ENCODE measurements around the gene SYNPO2.

Gene SYNPO2

GRCh38 chr4:118955515-118955914, 66.9 kb downstream of the SYNPO2 start:
- no peak for TF ChIP-seq CTCF (conservative IDR thresholded peaks at IDR 0.05; ENCODE audit: low read depth, low read length)
- no peak for DNase-seq (ENCODE audit: low read depth)
- no peak overlapping the region for H3K4me3 ChIP-seq (ENCODE audit: low read length)

GRCh38 chr4:118957722-118958445, 69.2 kb downstream of the SYNPO2 start:
- DNase-seq (ENCODE audit: low read depth), result no peak
- H3K4me3 ChIP-seq (ENCODE audit: low read length), result no peak overlapping the region
- no peak for TF ChIP-seq CTCF (conservative IDR thresholded peaks at IDR 0.05; ENCODE audit: low read depth, low read length)

GRCh38 chr4:118962540-118962939, 73.9 kb downstream of the SYNPO2 start:
- no peak overlapping the region for H3K4me3 ChIP-seq (ENCODE audit: low read length)
- TF ChIP-seq CTCF (conservative IDR thresholded peaks at IDR 0.05; ENCODE audit: low read depth, low read length), result no peak
- DNase-seq (ENCODE audit: low read depth), result no peak

- no peak for TF ChIP-seq CTCF (conservative IDR thresholded peaks at IDR 0.05; ENCODE audit: low read depth, low read length)
- H3K4me3 ChIP-seq (ENCODE audit: low read length), result no peak overlapping the region
- no peak for DNase-seq (ENCODE audit: low read depth)
These were observed 76.3 kb downstream of the SYNPO2 start for GRCh38 chr4:118964891-118965411.

GRCh38 chr4:118967393-118967792, 78.7 kb downstream of the SYNPO2 start:
- DNase-seq (ENCODE audit: low read depth), result no peak
- H3K4me3 ChIP-seq (ENCODE audit: low read length), result no peak overlapping the region
- TF ChIP-seq CTCF (conservative IDR thresholded peaks at IDR 0.05; ENCODE audit: low read depth, low read length), result no peak

- H3K4me3 ChIP-seq (ENCODE audit: low read length), result no peak overlapping the region
- no peak for TF ChIP-seq CTCF (conservative IDR thresholded peaks at IDR 0.05; ENCODE audit: low read depth, low read length)
- peak; percentile 88 for DNase-seq (ENCODE audit: low read depth)
These were observed 79.4 kb downstream of the SYNPO2 start for GRCh38 chr4:118968005-118968404.

- H3K4me3 ChIP-seq (ENCODE audit: low read length), result no peak overlapping the region
- DNase-seq (ENCODE audit: low read depth), result no peak
- TF ChIP-seq CTCF (conservative IDR thresholded peaks at IDR 0.05; ENCODE audit: low read depth, low read length), result no peak
These were observed 80.2 kb downstream of the SYNPO2 start for GRCh38 chr4:118968813-118969212.
